CD4-positive, alpha-beta T cell treated with Interleukin-12 subunit alpha and Interleukin-12 subunit beta, for 1 hour (primary cell): Measurements from ENCODE around the gene UBE3D.
"Not testable (repeated sequence)": the region's sequence is repeated elsewhere in the genome, so short reads cannot be mapped to it uniquely, and the experiment has no call there.

ENCODE experiments used
- DNase-seq: peaks from one replicate; pipeline ENCODE4 v3.0.0-alpha.2; 2020

The UBE3D gene

DNA sequence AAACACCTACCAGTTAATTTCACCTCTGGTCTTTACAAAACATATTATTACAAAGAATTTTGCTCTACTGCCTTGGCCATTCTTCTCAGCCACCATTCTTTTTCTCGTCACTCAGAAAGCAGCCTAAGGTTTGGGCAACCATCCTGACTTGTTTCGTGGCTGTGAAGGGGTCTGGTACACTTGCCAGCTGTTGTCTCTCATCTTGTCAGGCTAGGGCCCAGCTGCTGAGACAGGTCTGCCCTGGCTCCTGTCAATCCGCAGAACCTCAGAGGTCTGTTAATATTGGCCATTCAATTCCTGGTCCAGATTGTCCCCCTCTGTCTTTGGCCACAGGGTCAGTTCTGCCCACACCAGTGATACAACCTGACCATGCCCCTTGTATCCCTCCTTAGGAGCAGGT, 197.7 kb downstream of the UBE3D start:
- no peak for DNase-seq

- no peak for DNase-seq
These were observed 199.2 kb downstream of the UBE3D start for GRCh38 chr6:82866446-82866845.

DNA sequence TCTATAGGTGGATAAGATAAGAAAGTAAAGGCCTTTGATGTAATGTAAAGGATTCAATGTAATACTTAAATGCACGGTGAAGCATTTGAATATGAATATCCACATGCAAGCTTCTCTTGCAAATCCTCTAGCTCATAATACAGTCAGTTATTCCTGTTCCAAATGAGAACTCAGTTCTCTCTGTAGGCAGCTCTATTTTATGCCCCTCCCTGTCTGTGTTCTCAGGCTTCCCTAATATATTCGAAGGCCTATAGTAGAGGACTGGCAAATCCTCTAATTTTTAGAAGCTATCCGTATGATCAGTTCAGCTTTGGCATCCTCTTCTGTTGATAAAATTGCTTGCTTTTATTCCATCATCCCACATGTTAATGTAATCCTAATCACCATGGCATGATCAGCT, 200.2 kb downstream of the UBE3D start:
- DNase-seq: no peak

DNA sequence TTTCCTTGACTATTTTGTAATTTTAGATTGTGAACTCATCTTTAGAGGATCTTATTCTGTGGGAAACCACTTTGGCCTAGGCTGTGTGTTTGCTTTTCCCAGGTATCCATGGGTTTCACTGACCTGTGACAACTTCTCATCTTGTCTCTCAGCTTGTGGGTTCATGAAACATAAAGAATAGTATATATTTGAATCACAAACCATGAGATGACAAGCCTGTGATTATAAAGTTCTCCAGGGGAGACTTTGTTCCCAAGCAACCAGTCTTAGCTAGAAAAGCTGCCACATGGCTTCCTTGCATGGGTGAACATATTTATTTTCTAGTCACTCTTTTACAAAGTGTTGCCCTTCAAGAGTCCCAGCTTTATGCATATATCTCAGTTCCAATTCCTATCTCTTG, 201.9 kb downstream of the UBE3D start:
- no peak for DNase-seq

DNA sequence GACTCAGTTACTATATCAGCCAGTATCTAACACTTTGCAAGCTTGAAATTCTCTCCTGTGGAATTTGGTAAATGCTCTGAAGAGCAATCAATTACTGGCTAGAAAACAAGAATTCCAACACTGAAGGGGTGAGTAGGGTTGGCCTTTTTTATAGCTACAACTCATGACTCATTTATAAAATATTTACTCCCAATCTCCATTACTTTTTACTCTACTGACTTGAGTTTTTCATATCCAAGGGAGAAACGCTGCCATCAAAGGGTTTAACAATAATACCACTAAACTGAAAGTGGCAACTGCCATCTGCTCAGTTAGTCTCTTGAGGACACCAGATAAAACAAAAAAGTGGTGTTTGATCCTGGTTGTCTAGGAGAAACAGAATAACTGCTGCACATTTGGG, 203.1 kb downstream of the UBE3D start:
- DNase-seq: no peak

DNA sequence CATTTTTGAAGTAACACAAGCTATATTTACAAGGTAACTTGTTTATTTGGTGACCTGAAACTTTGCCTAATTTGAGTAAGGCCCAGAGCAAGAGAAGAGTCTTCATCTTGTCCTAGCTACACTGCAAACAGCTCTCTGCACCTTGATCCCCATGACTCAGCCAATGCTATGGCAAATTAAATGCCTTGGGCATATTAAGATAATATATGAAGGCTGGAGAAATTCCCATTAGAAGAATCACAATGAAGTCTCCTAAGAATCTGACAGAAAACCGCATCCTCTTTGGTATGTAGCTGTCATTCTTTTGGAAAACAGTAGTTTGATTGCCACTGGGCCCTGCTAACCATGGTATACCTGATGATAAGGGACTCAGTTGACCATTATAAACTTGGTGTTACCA, 204.5 kb downstream of the UBE3D start:
- no peak for DNase-seq

- not testable (repeated sequence) for DNase-seq
These were observed 209.6 kb downstream of the UBE3D start for GRCh38 chr6:82856077-82856476.

GRCh38 chr6:82852904-82853303, 212.7 kb downstream of the UBE3D start:
- not testable (repeated sequence) for DNase-seq

DNA sequence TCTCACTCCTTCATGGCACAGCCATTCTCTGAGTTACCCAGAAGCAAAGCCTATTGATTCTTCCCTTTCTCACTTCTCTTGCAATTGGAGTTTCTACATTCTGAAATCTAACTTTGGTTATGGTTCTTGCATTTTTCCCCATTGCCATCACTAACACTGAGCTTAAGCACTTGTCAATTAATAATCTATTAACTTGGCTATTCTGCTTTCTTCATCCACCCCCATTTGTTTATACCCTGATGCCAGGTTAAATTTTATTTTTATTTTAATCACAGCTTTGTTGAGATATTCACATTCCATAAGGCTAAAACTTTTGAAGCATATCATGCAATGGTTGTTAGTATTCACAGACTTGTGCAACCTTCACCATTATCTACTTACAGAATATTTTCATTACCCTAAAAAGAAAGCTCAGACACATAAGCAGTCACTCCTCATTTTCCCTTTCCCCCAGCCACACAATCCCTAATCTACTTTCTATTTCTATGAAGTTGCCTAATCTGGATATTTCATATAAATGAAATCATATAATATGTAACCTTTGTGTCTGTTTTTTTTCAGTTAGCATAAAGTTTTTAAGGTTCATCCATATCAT, 222.3 kb downstream of the UBE3D start:
- DNase-seq: no peak

- DNase-seq: no peak
These were observed 222.9 kb downstream of the UBE3D start for GRCh38 chr6:82842721-82843120.
